Breast epithelium (tissue), 3 donors: Measurements from ENCODE around the gene TANC1.

ENCODE experiments used
- POLR2A ChIP-seq: fragments of 450-650 bp; IDR thresholded peaks from one replicate; pipeline ENCODE4 v1.6.1; 2016; ENCODE audit warnings: antibody characterized with exemption, mild to moderate bottlenecking, moderate library complexity
- POLR2AphosphoS5 ChIP-seq, 3 donors: sonication (generic); formaldehyde crosslinking; IDR thresholded peaks; one replicate each; pipeline ENCODE4 v1.6.1; 2017; ENCODE audit warnings: antibody characterized with exemption in 3 of 3
- TF ChIP-seq, protein P1 (sequence below), 3 donors: fragments of 450-650 bp; IDR thresholded peaks; one replicate each; pipeline ENCODE4 v1.5.1; 2016 to 2017; ENCODE audit warnings: antibody characterized with exemption in 3 of 3, mild to moderate bottlenecking in 3 of 3, moderate library complexity in 3 of 3

- TF ChIP-seq, protein P1, sequence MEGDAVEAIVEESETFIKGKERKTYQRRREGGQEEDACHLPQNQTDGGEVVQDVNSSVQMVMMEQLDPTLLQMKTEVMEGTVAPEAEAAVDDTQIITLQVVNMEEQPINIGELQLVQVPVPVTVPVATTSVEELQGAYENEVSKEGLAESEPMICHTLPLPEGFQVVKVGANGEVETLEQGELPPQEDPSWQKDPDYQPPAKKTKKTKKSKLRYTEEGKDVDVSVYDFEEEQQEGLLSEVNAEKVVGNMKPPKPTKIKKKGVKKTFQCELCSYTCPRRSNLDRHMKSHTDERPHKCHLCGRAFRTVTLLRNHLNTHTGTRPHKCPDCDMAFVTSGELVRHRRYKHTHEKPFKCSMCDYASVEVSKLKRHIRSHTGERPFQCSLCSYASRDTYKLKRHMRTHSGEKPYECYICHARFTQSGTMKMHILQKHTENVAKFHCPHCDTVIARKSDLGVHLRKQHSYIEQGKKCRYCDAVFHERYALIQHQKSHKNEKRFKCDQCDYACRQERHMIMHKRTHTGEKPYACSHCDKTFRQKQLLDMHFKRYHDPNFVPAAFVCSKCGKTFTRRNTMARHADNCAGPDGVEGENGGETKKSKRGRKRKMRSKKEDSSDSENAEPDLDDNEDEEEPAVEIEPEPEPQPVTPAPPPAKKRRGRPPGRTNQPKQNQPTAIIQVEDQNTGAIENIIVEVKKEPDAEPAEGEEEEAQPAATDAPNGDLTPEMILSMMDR (IDR thresholded peaks at IDR 0.05), result no peak
- TF ChIP-seq POLR2A (no peak), POLR2AphosphoS5 (IDR thresholded peaks at IDR 0.05) (no peak)
Measured at GRCh38 chr2:159229476-159230144, 261.2 kb downstream of the TANC1 start.
